GM18519 (cell line): ENCODE results near the gene PTPRG.

Experiments used
- ATAC-seq: cut with Tn5 transposase; IDR thresholded peaks from one replicate; pipeline ENCODE4 v1.9.1; 2021; ENCODE audit warnings: mild to moderate bottlenecking, moderate library complexity; ENCODE audit not compliant: unreplicated experiment, low FRiP score

Gene PTPRG

GRCh38 chr3:61903074-61903473 is 341.7 kb downstream of the PTPRG start:
- no peak for ATAC-seq

DNA sequence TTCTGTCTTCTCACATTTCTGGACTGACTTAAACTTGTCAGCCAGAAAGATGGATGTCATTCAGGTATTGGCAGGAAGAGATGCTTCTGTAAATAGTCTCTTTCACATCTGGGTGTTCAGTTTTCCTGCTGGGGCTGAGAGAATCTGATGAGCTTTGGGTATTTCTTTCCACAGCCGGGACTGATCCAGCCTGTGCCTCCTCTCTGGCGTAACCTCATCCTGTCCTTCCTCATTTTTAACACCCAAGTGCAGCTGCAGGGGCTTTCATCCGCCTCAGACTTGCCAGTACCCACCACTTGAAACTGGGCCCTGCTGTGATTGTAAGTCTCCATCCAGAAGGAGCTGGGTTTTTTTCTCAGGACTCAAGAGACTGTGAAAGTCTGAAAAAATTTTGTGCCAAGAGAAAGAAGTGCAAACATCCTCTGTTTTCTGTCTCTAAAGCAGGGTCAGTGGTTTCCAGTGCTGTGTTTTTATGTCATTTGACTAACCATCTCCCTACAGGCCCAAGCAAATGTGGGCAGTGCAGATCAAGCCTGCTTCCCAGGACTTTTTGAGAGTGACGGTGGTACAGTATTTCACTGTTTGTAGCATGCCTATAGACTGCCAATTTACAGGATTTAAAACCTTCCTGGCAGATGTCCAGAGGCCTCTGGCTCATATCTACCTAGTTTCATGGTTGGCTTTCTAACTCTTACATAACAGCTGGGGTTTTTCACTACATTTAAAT is 342.7 kb downstream of the PTPRG start:
- no peak for ATAC-seq

DNA sequence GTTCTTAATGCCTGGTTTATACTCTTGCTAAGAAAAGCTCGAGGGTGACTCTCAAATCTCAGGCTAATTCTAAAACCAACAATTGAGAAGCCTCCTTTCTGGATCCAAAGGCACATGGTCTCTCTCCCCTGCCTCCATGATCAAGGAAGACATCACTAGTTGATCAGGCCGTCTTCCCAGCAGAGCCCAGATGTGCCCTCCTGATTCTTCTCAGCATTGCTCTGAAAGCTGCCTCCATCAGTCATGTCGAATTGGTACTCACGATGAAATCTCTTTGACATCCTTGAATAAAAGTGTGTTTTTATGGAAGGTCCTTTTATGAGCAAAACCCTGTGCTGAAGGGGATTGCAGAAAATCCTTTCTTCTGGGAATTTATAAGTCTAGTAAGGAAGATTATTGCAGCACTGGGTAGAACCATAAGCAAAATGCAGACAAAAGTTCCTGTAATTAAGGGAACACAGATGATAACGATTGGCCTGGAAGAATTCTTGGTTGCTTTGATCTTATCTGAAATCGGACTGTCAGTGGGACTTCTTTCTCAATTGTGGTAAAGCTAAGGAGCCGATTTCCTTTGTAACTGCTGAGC is 345.9 kb downstream of the PTPRG start:
- ATAC-seq, result no peak

- no peak for ATAC-seq
These were observed 347.0 kb downstream of the PTPRG start for GRCh38 chr3:61908382-61908781.

- ATAC-seq, result no peak
These were observed 349.4 kb downstream of the PTPRG start for GRCh38 chr3:61910732-61911131.

GRCh38 chr3:61912158-61912557 is 350.8 kb downstream of the PTPRG start:
- ATAC-seq, result peak; percentile 88

- ATAC-seq, result no peak
These were observed 352.3 kb downstream of the PTPRG start for GRCh38 chr3:61913701-61914100.

GRCh38 chr3:61914276-61914675 is 352.9 kb downstream of the PTPRG start:
- ATAC-seq, result no peak

GRCh38 chr3:61915296-61915695 is 353.9 kb downstream of the PTPRG start:
- no peak for ATAC-seq

- no peak for ATAC-seq
These were observed 358.0 kb downstream of the PTPRG start for GRCh38 chr3:61919371-61919770.

DNA sequence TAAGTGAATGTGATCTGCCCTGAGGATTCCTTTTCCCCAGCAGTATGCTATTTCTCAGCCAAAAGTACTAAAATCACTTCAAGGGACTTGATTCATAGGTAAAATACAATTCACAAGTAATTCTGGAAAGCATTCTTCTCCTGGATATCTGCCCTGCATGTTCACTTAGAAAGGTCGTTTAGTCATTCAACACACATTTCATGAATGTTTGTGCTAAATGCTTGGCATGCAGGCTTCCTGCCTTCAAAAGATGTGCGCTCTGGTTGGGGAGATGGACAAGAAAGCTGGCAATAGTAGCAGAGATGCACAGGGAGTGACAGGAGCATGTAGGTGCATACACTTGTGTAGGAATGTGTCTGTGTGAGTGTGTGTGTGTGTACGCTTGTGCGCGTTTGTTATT is 360.7 kb downstream of the PTPRG start:
- ATAC-seq, result no peak

DNA sequence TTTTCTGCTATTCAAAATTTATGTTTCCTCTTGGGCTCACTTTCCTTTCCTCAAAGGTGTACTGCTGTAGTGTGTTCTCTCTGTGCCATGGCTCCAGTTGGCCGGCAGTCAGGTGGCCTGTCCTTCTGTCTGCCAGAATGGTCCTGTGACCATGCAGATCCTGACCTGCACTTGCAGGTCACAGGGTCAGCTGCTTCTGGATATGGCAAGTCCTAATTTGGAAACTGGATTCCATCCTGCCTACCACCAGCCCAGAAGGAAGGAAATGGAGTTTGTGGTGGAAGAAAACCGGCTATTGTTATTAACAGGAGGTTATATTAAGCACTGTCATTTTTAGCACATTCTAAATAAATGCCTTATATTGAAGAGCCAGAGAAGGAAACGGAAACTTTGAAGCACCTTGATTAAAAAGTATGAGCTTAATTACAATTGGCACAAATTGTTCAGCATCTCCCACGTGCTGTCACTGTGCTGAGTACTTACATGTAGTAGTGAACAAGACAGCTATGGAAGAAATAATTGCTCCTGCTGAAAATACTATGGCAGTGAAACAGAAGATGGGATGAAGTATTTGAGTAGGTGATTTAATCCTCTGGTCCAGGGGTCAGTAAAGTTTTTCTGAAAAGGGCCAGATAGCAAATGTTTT is 362.8 kb downstream of the PTPRG start:
- no peak for ATAC-seq

- no peak for ATAC-seq
These were observed 363.6 kb downstream of the PTPRG start for GRCh38 chr3:61924991-61925390.

GRCh38 chr3:61925721-61926120 is 364.4 kb downstream of the PTPRG start:
- ATAC-seq, result no peak

GRCh38 chr3:61926923-61927322 is 365.6 kb downstream of the PTPRG start:
- no peak for ATAC-seq

GRCh38 chr3:61927332-61927731 is 366.0 kb downstream of the PTPRG start:
- no peak for ATAC-seq

GRCh38 chr3:61928039-61928438 is 366.7 kb downstream of the PTPRG start:
- no peak for ATAC-seq

DNA sequence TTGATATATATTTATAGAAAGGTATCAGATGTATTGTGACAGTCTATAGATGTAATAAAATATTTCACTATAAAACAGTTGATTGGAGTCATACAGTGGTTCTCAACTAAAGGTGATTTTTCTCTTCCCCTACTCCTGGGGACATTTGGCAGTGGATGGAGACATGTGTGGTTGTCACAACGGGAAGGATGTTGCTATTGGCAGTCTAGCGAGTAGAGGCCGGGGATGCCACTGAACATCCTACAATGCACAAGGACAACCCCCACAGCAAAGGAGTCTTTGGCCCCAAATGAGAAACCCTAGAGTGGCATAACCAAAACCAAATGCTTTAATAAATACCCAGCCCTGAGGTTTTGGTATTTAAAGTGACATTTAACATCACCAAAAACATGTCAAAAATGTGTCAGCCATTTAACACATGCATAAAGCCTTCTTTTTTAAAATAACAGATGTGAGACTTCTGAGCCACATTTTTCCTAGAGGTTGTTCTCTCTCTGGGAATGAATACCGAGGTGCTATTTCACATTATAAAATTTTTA is 367.5 kb downstream of the PTPRG start:
- ATAC-seq, result no peak

GRCh38 chr3:61929617-61930016 is 368.2 kb downstream of the PTPRG start:
- no peak for ATAC-seq

GRCh38 chr3:61932499-61932898 is 371.1 kb downstream of the PTPRG start:
- ATAC-seq, result no peak

DNA sequence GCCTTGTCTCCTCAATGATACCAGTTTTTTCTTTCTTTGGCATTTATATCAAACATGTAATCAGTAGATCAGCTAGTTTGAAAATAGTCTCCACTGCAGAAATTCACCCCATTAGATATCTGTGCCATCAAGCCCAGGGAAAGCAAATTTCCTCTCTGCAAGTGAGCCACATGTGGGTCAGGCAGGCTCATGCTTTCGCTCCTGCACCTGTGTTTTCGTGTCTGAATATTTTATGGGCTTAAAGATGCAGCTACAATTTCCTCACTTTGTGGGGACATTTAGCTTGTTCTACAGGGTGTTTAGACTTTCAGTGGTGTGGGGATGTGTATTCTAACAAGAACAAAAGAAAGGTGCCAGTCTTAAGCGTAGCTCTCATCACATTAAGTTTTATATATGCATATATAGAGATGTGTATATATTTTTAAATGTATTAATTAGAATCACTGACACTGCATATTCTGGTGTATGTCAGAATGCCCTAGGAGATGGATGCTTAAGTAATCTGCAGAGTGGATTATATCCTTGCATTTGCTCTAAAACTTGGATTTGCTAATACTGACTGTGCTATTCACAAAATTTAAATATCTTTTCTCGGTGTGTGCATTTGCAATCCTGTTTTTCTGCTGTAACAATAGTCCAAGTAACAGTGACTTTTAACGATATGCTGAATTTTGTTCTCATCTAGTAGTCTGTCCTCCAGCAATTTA is 372.6 kb downstream of the PTPRG start:
- no peak for ATAC-seq
